HG03432 (cell line): ENCODE data around the gene PRSS36.
"Not testable (repeated sequence)": the region's sequence is repeated elsewhere in the genome, so short reads cannot be mapped to it uniquely, and the experiment has no call there.

Experiments
- ATAC-seq: cut with Tn5 transposase; IDR thresholded peaks from one replicate; pipeline ENCODE4 v1.9.1; 2021; ENCODE audit warnings: mild to moderate bottlenecking, moderate library complexity; ENCODE audit not compliant: unreplicated experiment

Gene PRSS36

DNA sequence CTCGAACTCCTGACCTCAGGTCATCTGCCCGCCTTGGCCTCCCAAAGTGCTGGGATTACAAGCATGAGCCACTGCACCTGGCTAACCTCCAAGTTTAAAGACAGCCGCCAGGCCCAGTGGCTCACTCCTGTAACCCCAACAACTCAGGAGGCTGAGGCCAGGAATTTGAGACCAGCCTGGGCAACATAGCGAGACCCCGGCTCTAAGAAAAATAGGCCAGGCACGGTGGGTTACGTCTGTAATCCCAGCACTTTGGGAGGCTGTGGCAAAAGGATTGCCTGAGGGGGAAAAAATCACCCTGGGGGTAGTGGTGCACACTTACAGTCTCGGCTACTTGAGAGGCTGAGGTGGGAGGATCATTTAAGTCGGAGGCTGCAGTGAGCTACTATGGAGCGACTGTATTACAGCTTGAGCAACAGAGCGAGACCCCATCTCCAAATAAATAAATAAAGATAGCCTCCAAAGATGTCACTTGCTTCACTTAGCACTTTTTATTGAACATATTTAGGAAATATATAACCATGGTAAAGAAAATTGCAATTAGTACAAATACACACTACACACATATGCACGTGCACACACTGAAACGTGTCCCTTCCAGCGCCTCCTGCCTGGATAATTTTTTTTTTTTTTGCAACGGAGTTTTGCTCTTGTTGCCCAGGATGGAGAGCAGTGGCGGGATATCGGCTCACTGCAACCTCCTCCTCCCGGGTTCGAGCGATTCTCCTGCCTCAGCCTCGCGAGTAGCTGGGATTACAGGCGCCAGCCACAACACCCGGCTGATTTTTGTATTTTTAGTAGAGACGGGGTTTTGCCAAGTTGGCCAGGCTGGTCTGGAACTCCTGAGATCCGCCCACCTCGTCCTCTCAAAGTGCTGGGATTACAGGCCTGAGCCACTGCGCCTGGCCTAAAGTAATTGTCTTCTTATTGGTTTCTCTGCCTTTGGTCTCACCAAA, 43.1 kb downstream of the PRSS36 start:
- ATAC-seq: no peak

DNA sequence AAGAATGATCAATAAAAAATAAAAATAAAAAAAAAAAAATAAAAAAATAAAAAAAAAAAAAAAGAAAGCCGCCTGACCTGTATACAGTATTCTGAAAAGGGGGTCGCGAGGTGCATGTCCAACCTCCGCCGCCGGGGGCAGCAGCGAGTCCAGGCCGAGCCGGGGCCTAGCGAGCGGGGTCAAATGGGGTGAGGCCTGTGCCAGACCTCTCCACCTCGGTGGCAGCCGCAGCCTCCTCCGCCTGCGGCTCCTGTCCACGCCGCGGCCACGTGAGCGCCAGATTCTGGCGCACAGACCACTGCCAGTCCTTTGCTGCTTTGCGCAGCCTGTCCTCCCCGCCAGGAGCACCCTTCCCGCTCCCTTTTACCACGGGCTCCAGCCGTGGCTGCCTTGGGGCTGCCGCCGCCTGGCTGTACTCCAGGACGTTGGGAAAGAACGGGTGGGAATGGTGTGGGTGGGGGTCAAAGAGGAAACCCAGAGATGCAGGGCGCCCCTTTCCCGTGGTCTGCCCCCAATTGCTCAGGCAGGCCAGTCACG, 44.1 kb downstream of the PRSS36 start:
- no peak for ATAC-seq

DNA sequence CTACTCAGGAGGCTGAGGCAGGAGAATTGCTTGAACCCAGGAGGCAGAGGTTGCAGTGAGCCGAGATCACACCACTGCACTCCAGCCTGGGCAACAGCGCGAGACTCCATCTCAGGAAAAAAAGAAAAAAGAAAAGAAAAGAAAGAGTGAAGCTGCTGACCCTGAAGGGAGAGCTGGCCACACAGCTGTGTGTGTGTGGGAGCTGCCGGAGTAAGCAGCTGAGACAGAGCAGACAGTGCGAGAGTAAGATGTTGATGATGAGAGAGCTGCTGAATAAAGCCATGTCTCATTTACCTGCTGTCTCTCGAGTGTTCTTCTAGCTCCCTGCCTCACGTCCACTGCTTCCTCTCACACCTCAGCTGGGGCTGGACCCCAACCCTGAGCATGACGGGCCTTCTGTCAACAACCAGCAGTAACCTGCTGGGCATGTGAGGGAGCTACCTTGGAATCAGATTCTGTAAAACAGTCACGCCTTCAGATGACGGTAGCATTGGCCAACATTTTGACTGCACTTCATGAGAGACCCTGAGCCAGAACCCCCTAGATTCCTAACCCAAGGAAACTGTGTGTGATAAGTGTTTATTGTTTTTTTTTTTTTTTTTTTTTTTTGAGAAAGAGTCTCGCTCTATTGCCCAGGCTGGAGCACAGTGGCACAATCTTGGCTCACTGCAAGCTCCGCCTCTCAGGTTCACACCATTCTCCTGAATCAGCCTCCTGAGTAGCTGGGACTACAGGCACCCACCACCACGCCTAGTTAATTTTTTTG, 48.8 kb downstream of the PRSS36 start:
- ATAC-seq: not testable (repeated sequence)

DNA sequence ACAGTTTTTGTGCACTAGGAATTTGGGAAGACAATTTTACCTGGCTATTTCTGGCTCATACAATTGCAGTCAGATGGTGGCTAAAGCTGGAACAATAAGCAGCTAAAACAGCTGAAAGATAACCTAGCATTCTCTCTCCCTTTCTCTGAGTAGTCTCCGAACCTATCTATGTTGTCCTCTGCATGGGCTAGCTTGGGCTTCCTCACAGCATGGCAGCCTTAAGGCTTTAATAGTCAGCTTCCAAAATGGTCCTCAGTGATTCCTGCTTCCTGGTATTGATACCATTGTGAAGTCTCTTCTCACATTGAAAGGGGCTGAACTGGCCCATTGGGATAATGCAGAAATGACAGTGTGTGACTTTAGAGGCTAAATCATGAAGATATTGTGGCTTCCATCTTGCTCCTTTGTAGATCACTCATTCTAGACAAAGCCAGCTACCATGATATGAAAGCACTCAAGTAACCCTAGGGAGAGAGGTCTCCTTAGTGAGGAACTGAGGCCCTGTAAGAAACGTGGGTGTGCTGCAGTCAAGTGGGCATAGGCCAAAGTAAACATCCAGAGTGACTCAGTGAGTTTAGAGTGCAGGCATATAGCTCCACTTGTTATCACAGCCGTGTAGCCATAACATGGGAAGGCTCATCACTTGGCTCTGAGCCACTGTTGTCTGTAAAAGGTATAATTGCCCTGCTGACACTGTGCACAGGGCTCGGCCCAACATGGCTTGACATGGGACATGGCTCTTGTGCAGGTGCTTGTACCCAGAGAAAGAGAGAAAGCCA, 49.8 kb downstream of the PRSS36 start:
- ATAC-seq: no peak

DNA sequence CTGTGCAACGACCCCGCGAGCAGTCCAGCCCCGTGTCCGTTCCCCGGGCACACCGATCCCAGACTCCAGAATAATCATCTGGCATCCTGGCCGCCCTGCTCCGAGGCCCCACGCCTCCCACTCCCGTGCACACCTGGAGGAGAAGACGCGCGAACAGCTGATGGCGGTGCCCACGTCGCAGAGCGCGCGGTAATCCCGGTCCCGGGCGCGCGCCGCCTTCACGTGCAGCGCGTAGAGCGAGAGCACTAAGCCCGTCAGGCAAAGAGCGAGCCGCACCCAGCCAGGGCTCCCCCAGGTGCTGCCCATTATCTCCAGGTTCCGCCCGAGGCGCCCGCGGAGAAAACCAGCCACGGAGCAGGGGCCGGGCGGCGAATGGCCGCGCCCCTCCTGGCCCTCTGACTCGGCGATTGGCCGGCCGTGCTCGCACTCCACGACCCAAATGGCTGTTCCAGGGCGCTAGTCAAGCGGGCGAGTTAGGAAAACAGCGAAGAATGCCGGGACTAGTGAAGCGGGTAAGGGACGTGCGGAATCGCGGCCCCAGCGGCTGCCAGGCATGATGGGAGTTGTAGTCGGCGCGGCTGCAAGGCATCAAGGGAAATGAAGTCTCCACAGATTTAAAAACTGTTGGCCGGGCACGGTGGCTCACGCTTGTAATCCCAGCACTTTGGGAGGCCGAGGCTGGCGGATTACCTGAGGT, 55.3 kb downstream of the PRSS36 start, which contains the start of gene VKORC1:
TSS of gene VKORC1 (minus strand) at position 374 of the 697 bp plus-strand sequence. CDS start at position 306, 68 bp downstream.
- peak; percentile 88 for ATAC-seq

DNA sequence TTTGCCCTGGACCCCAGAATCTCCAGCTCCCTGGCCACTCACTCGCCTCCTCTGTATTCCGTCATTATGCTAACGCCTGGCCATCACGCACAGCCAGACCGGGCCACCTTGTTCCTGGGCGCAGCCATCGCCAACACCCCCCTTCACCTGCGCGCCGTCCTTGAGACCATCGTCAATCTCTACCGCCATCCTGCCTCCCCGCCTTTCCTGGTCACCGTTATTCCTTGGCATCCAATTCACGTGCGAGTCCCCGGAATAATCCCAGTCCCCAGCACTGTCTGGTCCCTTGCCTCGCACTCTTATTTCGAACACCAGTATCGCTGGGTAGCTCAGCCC, 55.8 kb downstream of the PRSS36 start:
- ATAC-seq: peak; percentile 2

DNA sequence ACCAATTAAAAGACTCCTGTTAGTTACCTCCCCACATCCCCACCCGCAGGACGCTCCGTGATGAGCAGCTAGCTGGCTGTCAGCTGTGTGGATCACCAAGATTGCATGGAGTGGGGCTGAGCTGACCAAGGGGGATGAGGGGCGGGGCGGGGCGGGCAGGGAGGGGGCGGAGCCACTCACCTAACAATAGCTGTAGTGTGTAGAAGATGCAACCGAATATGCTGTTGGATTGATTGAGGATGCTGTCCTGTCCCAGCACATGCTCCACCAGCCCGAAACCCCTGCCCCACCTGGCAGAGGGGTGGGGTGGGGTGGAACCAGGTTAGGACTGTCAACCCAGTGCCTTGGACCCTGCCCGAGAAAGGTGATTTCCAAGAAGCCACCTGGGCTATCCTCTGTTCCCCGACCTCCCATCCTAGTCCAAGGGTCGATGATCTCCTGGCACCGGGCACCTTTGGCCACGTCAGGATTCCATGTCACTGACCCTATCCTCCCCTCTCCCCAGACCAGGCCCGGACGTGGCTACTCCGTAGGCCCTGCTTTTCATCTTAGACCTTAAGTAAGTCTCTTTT, 56.6 kb downstream of the PRSS36 start:
- ATAC-seq: no peak

DNA sequence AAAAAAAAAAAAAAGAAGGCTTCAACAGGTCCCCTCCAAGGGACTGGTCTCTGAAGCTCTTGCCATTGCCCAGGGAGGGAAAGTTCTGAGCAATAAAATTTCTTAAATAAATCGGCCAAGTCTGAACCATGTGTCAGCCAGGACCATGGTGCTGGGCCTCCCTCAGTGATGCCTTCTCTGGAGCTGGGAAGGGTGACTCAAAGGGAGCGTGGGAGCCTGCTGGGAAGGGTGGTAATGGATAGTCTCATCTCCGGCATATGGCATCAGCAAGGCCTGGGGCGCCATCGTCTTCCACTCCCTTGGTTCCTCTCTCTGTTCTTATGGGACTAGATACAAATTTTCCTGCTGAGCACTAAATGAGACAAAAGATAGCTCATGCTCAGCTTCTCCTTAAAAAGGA, 57.5 kb downstream of the PRSS36 start:
- no peak for ATAC-seq

DNA sequence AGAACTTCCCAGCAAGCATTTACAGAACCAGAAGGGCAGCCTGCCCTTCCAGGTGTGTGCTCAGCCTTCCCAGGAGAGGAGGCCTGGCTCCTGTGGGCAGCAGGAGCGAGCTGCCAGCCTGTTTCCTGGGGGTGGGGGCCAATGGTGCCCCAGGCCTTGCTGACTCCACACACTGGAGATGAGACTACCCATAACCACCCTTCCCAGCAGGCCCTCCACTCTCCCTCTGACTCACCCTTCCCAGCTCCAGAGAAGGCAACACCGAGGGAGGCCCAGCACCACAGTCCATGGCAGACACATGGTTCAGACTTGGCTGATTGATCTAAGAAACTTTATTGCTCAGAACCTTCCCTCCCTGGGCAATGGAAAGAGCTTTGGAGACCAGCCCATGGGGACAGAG, 59.3 kb downstream of the PRSS36 start:
- ATAC-seq: no peak

DNA sequence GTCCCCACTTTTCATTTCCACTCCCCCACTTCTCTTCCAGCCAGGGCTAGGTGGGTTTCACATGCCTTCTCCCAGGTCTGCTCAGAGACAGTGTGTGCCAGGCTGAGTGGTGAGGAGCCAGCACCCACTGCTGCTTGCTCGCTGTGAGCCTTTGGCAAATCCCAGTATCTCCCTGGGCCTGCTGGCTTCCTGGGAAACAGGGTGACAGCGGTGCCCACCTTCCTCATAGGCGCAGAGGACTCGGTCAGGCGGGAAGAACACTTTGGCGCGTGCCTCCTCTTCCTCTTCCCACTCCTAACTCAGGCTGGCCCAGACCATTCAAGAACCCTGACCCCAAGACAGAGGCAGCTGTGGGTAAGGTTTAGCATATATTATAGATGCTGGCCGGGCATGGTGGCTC, 60.7 kb downstream of the PRSS36 start:
- no peak for ATAC-seq
